GM19328 (cell line): Measurements from ENCODE around the gene PLPP7.
"Not testable (repeated sequence)": the region's sequence is repeated elsewhere in the genome, so short reads cannot be mapped to it uniquely, and the experiment has no call there.

Experiments used
- ATAC-seq: cut with Tn5 transposase; IDR thresholded peaks from one replicate; pipeline ENCODE4 v1.9.1; 2021; ENCODE audit warnings: mild to moderate bottlenecking, moderate library complexity; ENCODE audit not compliant: unreplicated experiment

Gene PLPP7

GRCh38 chr9:131324736-131325679 lies 35.5 kb downstream of the PLPP7 start:
- ATAC-seq: no peak

DNA sequence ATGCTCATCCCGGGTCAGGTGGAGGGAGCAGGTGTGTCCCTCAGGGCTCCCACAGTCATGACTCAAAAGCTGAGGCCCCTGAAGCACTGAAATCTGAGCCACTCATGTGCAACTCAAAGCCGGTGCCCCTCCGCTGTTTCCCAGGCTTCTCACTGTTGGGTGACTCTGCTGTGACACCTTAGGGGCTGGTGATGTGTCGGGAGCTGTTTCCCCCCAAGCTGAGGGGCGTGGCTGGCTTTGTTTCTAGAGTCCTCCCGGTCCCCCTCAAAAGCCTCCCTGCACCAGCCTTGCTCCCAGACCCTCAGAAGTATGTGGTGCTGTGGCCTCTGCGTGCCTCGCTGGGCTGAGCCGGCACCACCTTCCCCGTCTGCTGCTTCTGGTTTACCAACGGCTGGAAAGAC lies 39.7 kb downstream of the PLPP7 start:
- ATAC-seq: no peak

- ATAC-seq: no peak
Measured at GRCh38 chr9:131330814-131331600, 41.5 kb downstream of the PLPP7 start.

DNA sequence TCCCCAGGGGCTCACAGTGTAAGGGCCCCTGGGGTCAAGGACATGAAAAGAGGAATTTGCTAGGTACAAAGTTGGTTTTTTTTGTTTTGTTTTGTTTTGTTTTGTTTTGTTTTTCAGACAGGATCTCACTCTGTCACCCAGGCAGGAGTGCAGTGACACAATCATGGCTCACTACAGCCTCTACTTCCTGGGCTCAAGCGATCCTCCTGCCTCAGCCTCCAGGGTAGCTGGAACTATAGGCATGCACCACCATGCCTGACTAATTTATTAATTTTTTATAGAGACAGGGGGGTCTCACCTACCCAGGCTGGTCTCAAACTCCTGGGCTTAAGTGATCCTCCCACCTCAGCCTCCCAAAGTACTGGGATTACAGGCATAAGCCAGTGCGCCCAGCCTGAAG lies 42.5 kb downstream of the PLPP7 start:
- not testable (repeated sequence) for ATAC-seq

GRCh38 chr9:131333771-131334628 lies 44.5 kb downstream of the PLPP7 start:
- ATAC-seq: no peak

DNA sequence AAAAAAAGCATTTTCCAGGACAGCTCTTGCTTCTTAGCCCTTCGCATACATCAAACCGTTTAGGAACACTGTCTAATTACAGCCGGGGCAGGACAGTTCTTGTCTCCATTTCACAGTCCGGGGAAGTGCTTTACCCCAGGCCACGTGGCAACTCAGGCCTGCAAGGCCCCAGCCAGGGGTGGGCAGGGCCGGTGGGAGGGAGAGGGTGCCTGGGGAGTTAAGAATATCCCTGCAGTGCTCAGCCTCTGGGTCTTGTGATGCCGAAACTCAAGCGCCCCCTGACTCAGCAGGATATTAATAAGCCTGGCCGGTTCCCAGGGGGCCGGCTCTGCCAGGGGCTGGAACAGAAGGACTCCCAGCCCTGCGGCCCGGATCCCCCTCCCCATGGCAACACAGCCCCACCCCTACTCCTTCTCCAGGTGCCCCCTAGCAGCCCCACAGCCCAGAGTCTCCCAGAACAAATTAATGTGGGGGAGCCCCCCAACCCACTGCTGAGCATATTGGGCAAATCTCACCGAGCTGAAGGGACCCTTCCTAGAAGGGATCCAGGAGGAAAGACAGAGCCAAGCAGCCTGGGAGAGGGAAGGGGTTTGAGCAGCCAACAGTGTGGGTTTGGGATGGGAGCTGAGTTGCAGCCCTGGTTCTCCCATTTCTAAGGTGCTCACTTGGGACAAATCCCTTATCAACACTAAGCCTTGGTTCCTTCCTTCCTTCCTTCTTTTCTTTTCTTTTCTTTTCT lies 45.3 kb downstream of the PLPP7 start:
- no peak for ATAC-seq

DNA sequence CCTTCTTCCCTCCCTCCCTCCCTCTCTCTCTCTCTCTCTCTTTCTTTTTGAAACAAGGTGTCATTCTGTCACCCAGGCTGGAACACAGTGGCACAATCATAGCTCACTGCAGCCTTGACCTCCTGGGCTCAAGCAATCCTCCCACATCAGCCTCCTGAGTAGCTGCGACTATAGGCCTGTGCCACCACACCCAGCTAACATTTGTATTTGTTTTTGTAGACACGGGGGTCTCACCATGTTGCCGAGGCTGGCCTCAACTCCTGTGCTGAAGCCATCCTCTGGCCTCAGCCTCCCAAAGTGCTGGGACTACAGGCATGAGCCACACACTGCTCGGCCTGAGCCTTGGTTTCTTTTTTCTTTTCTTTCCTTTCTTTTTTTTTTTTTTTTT lies 45.8 kb downstream of the PLPP7 start:
- ATAC-seq: no peak

DNA sequence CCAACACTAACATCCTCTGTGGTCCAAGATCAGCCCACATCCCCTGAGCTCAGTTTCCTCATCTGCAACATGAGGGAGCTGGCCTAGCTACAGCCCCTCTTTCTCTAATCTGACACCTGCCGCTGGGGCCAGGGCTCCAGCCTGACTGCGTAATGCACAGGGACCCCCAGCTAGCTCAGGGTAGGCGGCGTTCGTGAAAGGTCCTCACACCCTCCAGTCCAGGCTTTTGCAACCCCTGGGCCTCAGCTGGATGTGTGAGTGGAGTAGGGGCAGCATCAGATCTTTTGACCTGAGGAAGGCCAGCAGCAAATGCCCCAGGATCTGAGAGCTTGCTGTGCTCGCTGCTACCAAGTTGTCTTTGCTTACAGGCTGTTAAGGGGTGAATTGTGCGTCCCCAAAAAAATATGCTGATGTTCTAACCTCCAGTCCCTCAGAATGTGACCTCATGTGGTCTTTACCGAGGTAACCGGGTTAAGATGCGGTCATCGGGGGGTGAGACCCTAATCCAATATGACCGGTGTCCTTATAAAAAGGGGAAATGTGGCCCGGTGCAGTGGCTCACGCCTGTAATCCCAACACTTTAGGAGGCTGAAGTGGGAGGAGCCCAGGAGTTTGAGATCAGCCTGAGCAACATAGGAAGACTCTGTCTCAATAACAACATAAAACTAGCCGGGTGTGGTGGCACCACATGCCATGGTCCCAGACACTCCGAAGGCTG lies 47.8 kb downstream of the PLPP7 start:
- no peak for ATAC-seq

GRCh38 chr9:131339212-131339611 lies 49.7 kb downstream of the PLPP7 start:
- ATAC-seq: not testable (repeated sequence)

- not testable (repeated sequence) for ATAC-seq
Measured at GRCh38 chr9:131344931-131345535, 55.5 kb downstream of the PLPP7 start.

- no peak for ATAC-seq
Measured at GRCh38 chr9:131346559-131346958, 57.0 kb downstream of the PLPP7 start.

DNA sequence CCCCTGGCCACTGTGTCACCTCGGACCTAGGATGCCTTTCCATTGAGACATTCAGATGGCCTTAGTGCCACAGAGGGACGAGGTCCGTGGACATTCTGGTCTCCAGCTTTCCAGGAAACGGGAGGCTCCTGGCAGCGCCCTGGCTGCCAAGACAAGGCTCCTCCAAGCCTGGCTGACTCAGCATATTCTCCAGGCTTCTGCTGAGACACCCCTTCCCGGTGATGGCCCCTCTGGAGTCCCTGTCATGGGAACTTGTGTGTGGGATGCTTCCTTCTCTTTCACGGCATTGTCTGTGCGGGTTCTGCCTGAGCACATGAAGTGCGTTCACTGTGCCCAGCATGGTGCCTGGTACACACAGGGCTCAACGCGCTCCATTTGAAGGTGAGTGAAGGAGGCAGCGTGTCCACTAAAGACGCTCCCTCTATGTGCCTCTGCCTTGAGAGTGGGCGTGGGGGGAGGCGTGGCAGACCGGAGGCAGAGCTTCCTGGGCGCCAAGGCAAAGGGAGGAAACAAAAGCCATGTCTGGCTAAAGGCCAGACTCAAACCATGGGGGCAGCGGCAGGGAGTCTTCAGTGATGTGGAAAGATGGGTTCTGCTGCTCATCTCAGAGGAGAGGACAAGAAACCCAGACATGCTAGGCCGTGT lies 58.0 kb downstream of the PLPP7 start:
- no peak for ATAC-seq

DNA sequence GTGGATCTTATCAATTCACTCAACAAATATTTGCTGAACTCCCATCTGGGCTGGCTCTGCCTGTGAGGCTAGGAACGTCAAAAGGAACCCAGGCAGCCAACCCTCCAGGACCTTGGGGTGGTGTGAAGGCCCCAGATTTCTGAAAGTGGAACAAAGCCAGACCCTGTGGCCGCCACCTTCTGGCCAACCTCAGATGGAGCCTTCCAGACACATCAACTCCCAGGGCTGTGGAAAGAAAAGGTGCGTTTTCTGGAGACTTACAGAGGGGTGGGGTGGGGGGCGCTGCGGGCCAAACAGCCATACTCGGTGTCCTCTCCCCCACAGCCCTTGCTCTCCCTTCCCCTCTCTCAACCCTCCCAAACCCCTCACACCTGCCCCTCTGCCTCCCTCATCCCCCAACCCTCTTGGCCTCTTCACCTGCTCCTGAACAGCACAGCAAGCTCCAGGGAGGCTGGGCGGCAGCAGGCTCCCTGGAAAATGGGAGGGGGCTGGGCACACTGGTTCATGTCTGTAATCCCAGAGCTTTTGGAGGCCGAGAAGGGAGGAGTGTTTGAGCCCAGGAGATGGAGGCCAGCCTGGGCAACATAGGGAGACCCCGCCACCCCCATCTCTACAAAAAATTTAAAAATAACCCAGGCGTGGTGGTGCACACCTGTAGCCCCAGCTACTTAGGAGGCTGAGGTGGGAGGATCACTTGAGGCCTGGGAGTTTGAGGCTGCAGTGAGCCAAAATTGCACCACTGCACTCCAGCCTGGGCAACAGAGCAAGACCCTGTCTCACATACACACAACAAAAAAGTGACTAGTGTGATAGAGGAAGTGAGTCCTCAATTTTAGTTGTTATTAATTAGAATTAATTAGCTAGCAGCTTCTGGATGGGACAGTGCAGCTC lies 59.4 kb downstream of the PLPP7 start:
- no peak for ATAC-seq

DNA sequence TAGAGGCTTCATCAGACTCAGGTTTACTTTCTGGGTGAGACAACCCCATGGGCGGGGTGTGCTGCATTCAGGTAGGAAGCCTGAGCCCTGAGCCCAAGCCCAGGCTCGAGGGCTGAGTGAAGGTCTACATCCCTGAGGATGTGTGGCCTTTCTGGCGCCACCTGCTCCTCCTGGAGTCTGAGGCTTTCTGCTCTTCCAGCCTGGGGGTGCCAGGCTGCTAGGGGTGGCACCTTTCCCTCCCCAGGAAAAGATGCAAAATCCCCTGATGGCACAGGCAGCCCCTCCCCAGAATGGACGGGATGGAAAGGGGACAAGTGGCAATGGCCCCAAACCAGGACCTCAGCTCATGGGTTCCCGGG lies 60.0 kb downstream of the PLPP7 start:
- no peak for ATAC-seq

- ATAC-seq: no peak
Measured at GRCh38 chr9:131349881-131350563, 60.5 kb downstream of the PLPP7 start.

GRCh38 chr9:131356479-131356878 lies 67.0 kb downstream of the PLPP7 start:
- ATAC-seq: not testable (repeated sequence)

DNA sequence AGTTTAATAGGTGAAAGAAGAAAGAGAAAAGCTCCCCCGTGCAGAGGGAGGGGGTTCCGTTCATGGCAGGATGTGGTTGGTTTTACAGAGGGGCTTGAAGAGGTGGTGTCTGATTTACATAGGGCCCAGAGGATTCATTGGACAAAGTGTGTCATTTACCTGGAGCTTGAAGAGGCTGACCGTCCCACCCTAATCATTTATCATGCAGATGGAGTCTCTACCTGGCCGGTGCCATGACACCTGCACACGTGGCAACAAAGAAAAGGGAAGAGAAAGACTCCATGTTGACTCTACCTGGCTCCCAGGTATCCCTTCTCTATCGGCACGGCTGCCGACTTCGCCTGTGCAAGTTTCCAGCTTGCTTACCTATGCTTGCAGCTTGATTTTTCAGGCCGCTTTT lies 69.0 kb downstream of the PLPP7 start:
- ATAC-seq: no peak
